Measurements from ENCODE around the gene TFB1M.

TFB1M gene

DNA sequence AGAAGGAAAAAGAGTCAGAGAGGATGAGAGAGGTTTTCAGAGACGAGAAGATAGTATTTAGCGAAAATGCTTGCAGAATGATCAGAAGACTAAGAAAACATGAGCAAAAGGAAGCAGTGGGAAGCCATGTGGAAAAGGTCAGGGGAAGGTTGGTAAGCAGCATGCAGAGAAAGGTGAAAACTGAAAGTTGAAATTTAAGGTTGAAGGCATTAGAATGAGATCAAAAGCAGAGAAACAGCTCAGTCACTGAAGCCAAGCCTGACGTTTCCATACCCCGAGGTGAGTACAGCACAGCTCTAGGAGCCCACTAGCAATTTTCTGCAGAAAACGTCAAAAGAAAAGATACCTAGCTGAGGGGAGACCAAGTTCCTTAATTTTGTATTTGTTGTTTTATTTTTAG, 19.1 kb upstream of the TFB1M start:
- no peak for TF ChIP-seq CSDC2 (CRISPR knock-in tag; IDR thresholded peaks at IDR 0.05)
- TF ChIP-seq ZNF70 (CRISPR knock-in tag; IDR thresholded peaks at IDR 0.05): no peak
- no peak for ATAC-seq

DNA sequence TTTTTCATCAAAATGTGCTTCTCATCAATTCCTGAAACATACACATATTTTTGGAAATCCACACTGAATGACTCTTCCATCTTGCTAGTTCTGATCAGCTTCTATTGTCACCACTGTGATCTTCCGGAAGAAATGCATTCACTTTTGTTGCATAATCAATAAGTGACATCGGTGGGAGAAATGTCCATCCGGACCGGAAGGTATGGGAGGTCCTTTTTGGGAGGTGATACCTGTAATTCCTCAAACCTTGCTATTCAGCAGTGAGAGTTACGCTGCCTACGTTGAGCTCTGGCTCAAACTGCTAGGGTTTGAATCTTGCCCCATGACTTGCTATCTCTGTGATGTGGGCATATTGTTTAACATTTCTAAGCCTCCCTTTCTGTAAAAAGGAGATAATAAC, 16.6 kb upstream of the TFB1M start:
- no peak for ATAC-seq
- TF ChIP-seq, protein P1, sequence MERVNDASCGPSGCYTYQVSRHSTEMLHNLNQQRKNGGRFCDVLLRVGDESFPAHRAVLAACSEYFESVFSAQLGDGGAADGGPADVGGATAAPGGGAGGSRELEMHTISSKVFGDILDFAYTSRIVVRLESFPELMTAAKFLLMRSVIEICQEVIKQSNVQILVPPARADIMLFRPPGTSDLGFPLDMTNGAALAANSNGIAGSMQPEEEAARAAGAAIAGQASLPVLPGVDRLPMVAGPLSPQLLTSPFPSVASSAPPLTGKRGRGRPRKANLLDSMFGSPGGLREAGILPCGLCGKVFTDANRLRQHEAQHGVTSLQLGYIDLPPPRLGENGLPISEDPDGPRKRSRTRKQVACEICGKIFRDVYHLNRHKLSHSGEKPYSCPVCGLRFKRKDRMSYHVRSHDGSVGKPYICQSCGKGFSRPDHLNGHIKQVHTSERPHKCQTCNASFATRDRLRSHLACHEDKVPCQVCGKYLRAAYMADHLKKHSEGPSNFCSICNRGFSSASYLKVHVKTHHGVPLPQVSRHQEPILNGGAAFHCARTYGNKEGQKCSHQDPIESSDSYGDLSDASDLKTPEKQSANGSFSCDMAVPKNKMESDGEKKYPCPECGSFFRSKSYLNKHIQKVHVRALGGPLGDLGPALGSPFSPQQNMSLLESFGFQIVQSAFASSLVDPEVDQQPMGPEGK (CRISPR knock-in tag; IDR thresholded peaks at IDR 0.05; ENCODE audit: borderline replicate concordance): no peak
- TF ChIP-seq BACH2 (CRISPR knock-in tag; IDR thresholded peaks at IDR 0.05; ENCODE audit: borderline replicate concordance): no peak
- no peak for TF ChIP-seq ZFP3 (CRISPR knock-in tag; IDR thresholded peaks at IDR 0.05)
- TF ChIP-seq ESRRG (CRISPR knock-in tag; IDR thresholded peaks at IDR 0.05): no peak
- TF ChIP-seq, protein P2, sequence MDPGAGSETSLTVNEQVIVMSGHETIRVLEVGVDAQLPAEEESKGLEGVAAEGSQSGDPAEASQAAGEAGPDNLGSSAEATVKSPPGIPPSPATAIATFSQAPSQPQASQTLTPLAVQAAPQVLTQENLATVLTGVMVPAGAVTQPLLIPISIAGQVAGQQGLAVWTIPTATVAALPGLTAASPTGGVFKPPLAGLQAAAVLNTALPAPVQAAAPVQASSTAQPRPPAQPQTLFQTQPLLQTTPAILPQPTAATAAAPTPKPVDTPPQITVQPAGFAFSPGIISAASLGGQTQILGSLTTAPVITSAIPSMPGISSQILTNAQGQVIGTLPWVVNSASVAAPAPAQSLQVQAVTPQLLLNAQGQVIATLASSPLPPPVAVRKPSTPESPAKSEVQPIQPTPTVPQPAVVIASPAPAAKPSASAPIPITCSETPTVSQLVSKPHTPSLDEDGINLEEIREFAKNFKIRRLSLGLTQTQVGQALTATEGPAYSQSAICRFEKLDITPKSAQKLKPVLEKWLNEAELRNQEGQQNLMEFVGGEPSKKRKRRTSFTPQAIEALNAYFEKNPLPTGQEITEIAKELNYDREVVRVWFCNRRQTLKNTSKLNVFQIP (CRISPR knock-in tag; IDR thresholded peaks at IDR 0.05; ENCODE audit: borderline replicate concordance, low read depth): no peak
- no peak for TF ChIP-seq ZC3H10 (CRISPR knock-in tag; IDR thresholded peaks at IDR 0.05)
- TF ChIP-seq RARB (CRISPR knock-in tag; IDR thresholded peaks at IDR 0.05): no peak
- TF ChIP-seq TOX (CRISPR knock-in tag; IDR thresholded peaks at IDR 0.05; ENCODE audit: borderline replicate concordance): no peak
- TF ChIP-seq GLIS3 (CRISPR knock-in tag; IDR thresholded peaks at IDR 0.05): no peak
- TF ChIP-seq SNAI2 (CRISPR knock-in tag; IDR thresholded peaks at IDR 0.05): no peak
- TF ChIP-seq ZNF70 (CRISPR knock-in tag; IDR thresholded peaks at IDR 0.05): no peak
- TF ChIP-seq CSDC2 (CRISPR knock-in tag; IDR thresholded peaks at IDR 0.05): no peak
- TF ChIP-seq, protein P3, sequence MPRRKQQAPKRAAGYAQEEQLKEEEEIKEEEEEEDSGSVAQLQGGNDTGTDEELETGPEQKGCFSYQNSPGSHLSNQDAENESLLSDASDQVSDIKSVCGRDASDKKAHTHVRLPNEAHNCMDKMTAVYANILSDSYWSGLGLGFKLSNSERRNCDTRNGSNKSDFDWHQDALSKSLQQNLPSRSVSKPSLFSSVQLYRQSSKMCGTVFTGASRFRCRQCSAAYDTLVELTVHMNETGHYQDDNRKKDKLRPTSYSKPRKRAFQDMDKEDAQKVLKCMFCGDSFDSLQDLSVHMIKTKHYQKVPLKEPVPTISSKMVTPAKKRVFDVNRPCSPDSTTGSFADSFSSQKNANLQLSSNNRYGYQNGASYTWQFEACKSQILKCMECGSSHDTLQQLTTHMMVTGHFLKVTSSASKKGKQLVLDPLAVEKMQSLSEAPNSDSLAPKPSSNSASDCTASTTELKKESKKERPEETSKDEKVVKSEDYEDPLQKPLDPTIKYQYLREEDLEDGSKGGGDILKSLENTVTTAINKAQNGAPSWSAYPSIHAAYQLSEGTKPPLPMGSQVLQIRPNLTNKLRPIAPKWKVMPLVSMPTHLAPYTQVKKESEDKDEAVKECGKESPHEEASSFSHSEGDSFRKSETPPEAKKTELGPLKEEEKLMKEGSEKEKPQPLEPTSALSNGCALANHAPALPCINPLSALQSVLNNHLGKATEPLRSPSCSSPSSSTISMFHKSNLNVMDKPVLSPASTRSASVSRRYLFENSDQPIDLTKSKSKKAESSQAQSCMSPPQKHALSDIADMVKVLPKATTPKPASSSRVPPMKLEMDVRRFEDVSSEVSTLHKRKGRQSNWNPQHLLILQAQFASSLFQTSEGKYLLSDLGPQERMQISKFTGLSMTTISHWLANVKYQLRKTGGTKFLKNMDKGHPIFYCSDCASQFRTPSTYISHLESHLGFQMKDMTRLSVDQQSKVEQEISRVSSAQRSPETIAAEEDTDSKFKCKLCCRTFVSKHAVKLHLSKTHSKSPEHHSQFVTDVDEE (CRISPR knock-in tag; IDR thresholded peaks at IDR 0.05): no peak
- TF ChIP-seq, protein P4, sequence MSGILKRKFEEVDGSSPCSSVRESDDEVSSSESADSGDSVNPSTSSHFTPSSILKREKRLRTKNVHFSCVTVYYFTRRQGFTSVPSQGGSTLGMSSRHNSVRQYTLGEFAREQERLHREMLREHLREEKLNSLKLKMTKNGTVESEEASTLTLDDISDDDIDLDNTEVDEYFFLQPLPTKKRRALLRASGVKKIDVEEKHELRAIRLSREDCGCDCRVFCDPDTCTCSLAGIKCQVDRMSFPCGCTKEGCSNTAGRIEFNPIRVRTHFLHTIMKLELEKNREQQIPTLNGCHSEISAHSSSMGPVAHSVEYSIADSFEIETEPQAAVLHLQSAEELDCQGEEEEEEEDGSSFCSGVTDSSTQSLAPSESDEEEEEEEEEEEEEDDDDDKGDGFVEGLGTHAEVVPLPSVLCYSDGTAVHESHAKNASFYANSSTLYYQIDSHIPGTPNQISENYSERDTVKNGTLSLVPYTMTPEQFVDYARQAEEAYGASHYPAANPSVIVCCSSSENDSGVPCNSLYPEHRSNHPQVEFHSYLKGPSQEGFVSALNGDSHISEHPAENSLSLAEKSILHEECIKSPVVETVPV (CRISPR knock-in tag; IDR thresholded peaks at IDR 0.05): no peak

DNA sequence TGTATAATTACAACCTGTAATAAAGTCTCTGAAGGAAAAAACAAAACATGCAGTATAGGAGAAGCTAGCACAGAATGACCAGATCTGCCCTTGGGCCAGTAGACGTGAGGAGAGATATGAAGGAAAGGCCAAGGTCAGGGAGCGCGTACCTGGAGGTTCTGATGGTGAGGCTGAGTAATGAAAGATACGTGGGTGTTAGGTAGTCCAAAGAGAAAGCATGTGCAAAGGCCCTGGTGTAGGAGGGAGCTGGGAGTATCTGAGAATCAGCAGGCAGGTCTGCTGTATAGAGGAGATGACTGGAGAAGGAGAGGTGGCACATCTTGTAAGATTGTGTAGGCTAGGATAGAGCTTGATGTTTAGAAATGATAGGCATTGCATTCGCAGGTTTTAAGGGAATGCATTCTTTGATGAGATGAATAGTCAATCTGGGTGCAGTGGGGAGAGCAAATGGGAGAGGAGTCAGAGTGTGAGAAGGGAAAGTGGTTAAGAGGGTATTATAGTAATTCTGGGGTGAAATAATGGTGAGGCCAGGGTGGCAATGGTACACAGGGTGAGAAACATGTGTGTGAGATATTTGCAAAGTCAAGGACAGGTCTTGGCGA, 15.9 kb upstream of the TFB1M start:
- ATAC-seq: no peak
- TF ChIP-seq BACH2 (CRISPR knock-in tag; IDR thresholded peaks at IDR 0.05; ENCODE audit: borderline replicate concordance): no peak
- TF ChIP-seq ESRRG (CRISPR knock-in tag; IDR thresholded peaks at IDR 0.05): no peak
- TF ChIP-seq, protein P2 (CRISPR knock-in tag; IDR thresholded peaks at IDR 0.05; ENCODE audit: borderline replicate concordance, low read depth): no peak
- TF ChIP-seq ZFP3 (CRISPR knock-in tag; IDR thresholded peaks at IDR 0.05): no peak
- no peak for TF ChIP-seq TCF4 (CRISPR knock-in tag; IDR thresholded peaks at IDR 0.05; ENCODE audit: borderline replicate concordance)
- no peak for TF ChIP-seq ARNTL (CRISPR knock-in tag; IDR thresholded peaks at IDR 0.05; ENCODE audit: borderline replicate concordance, low read depth)
- TF ChIP-seq ISL1 (CRISPR knock-in tag; IDR thresholded peaks at IDR 0.05): no peak
- TF ChIP-seq ZNF8 (CRISPR knock-in tag; IDR thresholded peaks at IDR 0.05): no peak
- TF ChIP-seq, protein P3 (CRISPR knock-in tag; IDR thresholded peaks at IDR 0.05): no peak
- no peak for TF ChIP-seq GLIS3 (CRISPR knock-in tag; IDR thresholded peaks at IDR 0.05)
- no peak for TF ChIP-seq CSDC2 (CRISPR knock-in tag; IDR thresholded peaks at IDR 0.05)
- TF ChIP-seq TOX (CRISPR knock-in tag; IDR thresholded peaks at IDR 0.05; ENCODE audit: borderline replicate concordance): no peak
- TF ChIP-seq ZNF565 (CRISPR knock-in tag; conservative IDR thresholded peaks at IDR 0.05; ENCODE audit: low read depth): no peak
- no peak for TF ChIP-seq OSR1 (CRISPR knock-in tag; IDR thresholded peaks at IDR 0.05)
- TF ChIP-seq, protein P1 (CRISPR knock-in tag; IDR thresholded peaks at IDR 0.05; ENCODE audit: borderline replicate concordance): no peak
- TF ChIP-seq ZFP30 (CRISPR knock-in tag; IDR thresholded peaks at IDR 0.05): no peak
- no peak for TF ChIP-seq ZNF70 (CRISPR knock-in tag; IDR thresholded peaks at IDR 0.05)
- no peak for TF ChIP-seq SNAI2 (CRISPR knock-in tag; IDR thresholded peaks at IDR 0.05)
